ENCODE measurements around the gene STARD8.
"Not testable (repeated sequence)": the region's sequence is repeated elsewhere in the genome, so short reads cannot be mapped to it uniquely, and the experiment has no call there.

GRCh38 chrX:68629936-68630335, 17.5 kb upstream of the STARD8 start:
- TF ChIP-seq, protein P1, sequence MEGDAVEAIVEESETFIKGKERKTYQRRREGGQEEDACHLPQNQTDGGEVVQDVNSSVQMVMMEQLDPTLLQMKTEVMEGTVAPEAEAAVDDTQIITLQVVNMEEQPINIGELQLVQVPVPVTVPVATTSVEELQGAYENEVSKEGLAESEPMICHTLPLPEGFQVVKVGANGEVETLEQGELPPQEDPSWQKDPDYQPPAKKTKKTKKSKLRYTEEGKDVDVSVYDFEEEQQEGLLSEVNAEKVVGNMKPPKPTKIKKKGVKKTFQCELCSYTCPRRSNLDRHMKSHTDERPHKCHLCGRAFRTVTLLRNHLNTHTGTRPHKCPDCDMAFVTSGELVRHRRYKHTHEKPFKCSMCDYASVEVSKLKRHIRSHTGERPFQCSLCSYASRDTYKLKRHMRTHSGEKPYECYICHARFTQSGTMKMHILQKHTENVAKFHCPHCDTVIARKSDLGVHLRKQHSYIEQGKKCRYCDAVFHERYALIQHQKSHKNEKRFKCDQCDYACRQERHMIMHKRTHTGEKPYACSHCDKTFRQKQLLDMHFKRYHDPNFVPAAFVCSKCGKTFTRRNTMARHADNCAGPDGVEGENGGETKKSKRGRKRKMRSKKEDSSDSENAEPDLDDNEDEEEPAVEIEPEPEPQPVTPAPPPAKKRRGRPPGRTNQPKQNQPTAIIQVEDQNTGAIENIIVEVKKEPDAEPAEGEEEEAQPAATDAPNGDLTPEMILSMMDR (IDR thresholded peaks at IDR 0.05) = not testable (repeated sequence)
- TF ChIP-seq EZH2 (IDR thresholded peaks at IDR 0.05; ENCODE audit: borderline replicate concordance, insufficient read depth, low read depth, low read length, poor library complexity, severe bottlenecking) = not testable (repeated sequence)

Measured in B cell (primary cell).